Mesenchymal stem cell (in vitro differentiated cells and primary cell): ENCODE data around the gene CTNNAL1.

ENCODE experiments used
- DNase-seq: peaks from one replicate; pipeline ENCODE4 v3.0.0-alpha.2; 2013
- H2AFZ ChIP-seq: one replicate; pipeline ENCODE4 v1.6.1; 2013; ENCODE audit warnings: low read depth, mild to moderate bottlenecking, control low read depth, inconsistent platforms, low read length, moderate library complexity
- H2AK5ac ChIP-seq: 2 replicates; pipeline ENCODE4 v1.6.1; 2013; ENCODE audit warnings: low read length, moderate library complexity, mild to moderate bottlenecking, inconsistent platforms; ENCODE audit not compliant: severe bottlenecking
- H2BK120ac ChIP-seq: one replicate; pipeline ENCODE4 v1.6.1; 2013; ENCODE audit warnings: low read depth, mild to moderate bottlenecking, inconsistent platforms, low read length, moderate library complexity
- H2BK12ac ChIP-seq, 2 experiments: one replicate each; pipeline ENCODE4 v1.6.1; 2013; ENCODE audit warnings: inconsistent platforms in 2 of 2, low read length in 2 of 2, mild to moderate bottlenecking in 2 of 2, moderate library complexity in 2 of 2, control low read depth in 1 of 2
- H2BK15ac ChIP-seq: one replicate; pipeline ENCODE4 v1.6.1; 2013; ENCODE audit warnings: mild to moderate bottlenecking, low read depth, inconsistent platforms; ENCODE audit not compliant: poor library complexity, severe bottlenecking
- H2BK5ac ChIP-seq: 2 replicates; pipeline ENCODE4 v1.6.1; 2013; ENCODE audit warnings: low read depth, mild to moderate bottlenecking, low read length, control low read depth, inconsistent platforms; ENCODE audit not compliant: poor library complexity, severe bottlenecking
- H3K14ac ChIP-seq, 2 experiments: one replicate each; pipeline ENCODE4 v1.6.1; 2013; ENCODE audit warnings: inconsistent platforms in 2 of 2, low read length in 2 of 2, control low read depth in 1 of 2, mild to moderate bottlenecking in 1 of 2, moderate library complexity in 1 of 2
- H3K18ac ChIP-seq, 2 experiments: one replicate each; pipeline ENCODE4 v1.6.1; 2013; ENCODE audit warnings: inconsistent platforms in 2 of 2, low read length in 2 of 2, control low read depth in 1 of 2, low read depth in 1 of 2, mild to moderate bottlenecking in 1 of 2
- H3K23ac ChIP-seq, 2 experiments: one replicate each; pipeline ENCODE4 v1.6.1; 2013; ENCODE audit warnings: inconsistent platforms in 2 of 2, low read length in 2 of 2, mild to moderate bottlenecking in 2 of 2, moderate library complexity in 2 of 2, control low read depth in 1 of 2
- H3K27ac ChIP-seq: 2 replicates; pipeline ENCODE4 v1.5.1; 2013; ENCODE audit warnings: mild to moderate bottlenecking, moderate library complexity, low read length, control low read depth, inconsistent platforms; ENCODE audit not compliant: poor library complexity, severe bottlenecking
- H3K27me3 ChIP-seq, 2 experiments: 2 replicates each; pipeline versions ENCODE4 v1.6.1 to v1.7.0; 2013; ENCODE audit warnings: low read length in 2 of 2, mild to moderate bottlenecking in 2 of 2, moderate library complexity in 2 of 2, control low read depth in 1 of 2, inconsistent platforms in 1 of 2; ENCODE audit not compliant: control insufficient read depth in 1 of 2, insufficient read depth in 1 of 2
- H3K36me3 ChIP-seq, 2 experiments: 2 replicates each; pipeline versions ENCODE4 v1.6.1 to v1.7.0; 2013; ENCODE audit warnings: low read length in 2 of 2, control low read depth in 1 of 2, inconsistent platforms in 1 of 2, low read depth in 1 of 2, mild to moderate bottlenecking in 1 of 2; ENCODE audit not compliant: insufficient read depth in 2 of 2, control insufficient read depth in 1 of 2
- H3K4ac ChIP-seq, 2 experiments: one replicate each; pipeline ENCODE4 v1.6.1; 2013; ENCODE audit warnings: inconsistent platforms in 2 of 2, low read length in 2 of 2, mild to moderate bottlenecking in 2 of 2, moderate library complexity in 2 of 2, control low read depth in 1 of 2, low read depth in 1 of 2
- H3K4me1 ChIP-seq: 2 replicates; pipeline ENCODE4 v1.6.1; 2013; ENCODE audit warnings: low read depth, low read length, control low read depth; ENCODE audit not compliant: control insufficient read depth, insufficient read depth
- H3K4me2 ChIP-seq: 2 replicates; pipeline ENCODE4 v1.6.1; 2013; ENCODE audit warnings: low read length, mild to moderate bottlenecking, inconsistent platforms; ENCODE audit not compliant: poor library complexity, severe bottlenecking
- H3K4me3 ChIP-seq, 2 experiments: 2 replicates each; pipeline versions ENCODE4 v1.5.1 to v1.7.0; 2013; ENCODE audit warnings: low read length in 2 of 2, mild to moderate bottlenecking in 2 of 2, control low read depth in 1 of 2, low read depth in 1 of 2; ENCODE audit not compliant: insufficient read depth in 1 of 2
- H3K79me1 ChIP-seq: replicated peaks from 2 replicates; pipeline ENCODE4 v1.6.1; 2013; ENCODE audit warnings: mild to moderate bottlenecking, control low read depth, low read length, inconsistent platforms; ENCODE audit not compliant: poor library complexity, severe bottlenecking
- H3K9ac ChIP-seq: 2 replicates; pipeline ENCODE4 v1.7.0; 2013; ENCODE audit warnings: mild to moderate bottlenecking, low read length, moderate library complexity
- H3K9me3 ChIP-seq: 2 replicates; pipeline ENCODE4 v1.7.0; 2013; ENCODE audit warnings: mild to moderate bottlenecking, low read length; ENCODE audit not compliant: control insufficient read depth
- H4K8ac ChIP-seq: one replicate; pipeline ENCODE4 v1.6.1; 2013; ENCODE audit warnings: inconsistent platforms, mild to moderate bottlenecking, low read length, moderate library complexity
- H4K91ac ChIP-seq: one replicate; pipeline ENCODE4 v1.6.1; 2013; ENCODE audit warnings: mild to moderate bottlenecking, low read length, inconsistent platforms
- WGBS: methylation state at CpG from one replicate; pipeline ENCODE4 v1.1.7; 2013; ENCODE audit warnings: mixed read lengths; 5-methylcytosine and 5-hydroxymethylcytosine counted together

Gene CTNNAL1

DNA sequence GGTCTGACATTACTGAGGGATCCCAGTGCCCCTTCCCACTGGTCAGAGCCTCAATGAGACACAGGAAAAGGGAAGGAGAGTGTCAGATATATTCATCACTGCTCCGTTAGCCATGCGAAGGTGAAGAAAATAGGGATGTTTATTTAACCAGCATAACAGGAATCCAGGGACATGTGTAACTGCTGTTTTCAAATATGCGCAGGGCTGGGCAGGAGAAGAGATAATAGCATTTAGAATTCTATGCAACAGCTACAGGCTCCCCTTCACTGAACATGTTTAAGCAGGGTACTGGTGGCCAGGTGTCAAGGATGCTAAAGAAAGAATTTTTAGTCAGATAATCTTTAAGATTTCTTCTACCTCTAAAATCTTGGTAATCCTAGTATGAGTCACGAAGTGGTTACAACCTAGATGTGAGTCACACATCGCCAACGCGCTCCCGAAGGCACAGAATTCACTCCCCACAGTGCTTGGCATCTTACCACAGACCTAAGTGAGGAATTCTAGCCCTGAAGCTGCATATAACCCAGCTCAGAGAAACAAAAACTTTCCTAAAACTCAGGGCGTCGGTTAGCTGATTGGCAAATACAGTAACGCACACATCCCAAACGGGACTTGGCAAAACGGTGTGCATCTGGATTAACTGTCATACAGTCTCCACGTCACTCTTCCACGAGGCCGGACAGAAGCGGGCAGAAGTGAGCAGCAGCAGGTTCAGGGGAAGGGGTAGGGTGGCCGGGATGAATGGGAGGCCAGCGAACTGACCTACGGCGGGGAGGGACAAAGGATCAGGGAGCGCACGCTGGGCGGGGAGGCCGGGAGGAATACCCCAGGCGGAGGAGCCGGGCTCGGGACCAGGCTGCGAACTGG is 1.1 kb downstream of the CTNNAL1 start:
- H3K23ac ChIP-seq = peak overlapping the region in 1 of 2 experiments; percentile 20
- peak overlapping the region; percentile 56 to 84 for H3K18ac ChIP-seq
- peak overlapping the region; percentile 20 for H4K8ac ChIP-seq
- H3K4me2 ChIP-seq = peak overlapping the region; percentile 81
- H2BK12ac ChIP-seq = no peak overlapping the region
- H3K4me1 ChIP-seq = peaks cover 7% of the 10 kb centered on the region
- WGBS = under 1% methylated on average over 29 of the region's 29 CpGs
- H3K9ac ChIP-seq = peak overlapping the region; percentile 95
- H3K27me3 ChIP-seq = no peaks in the 10 kb centered on the region
- H2BK15ac ChIP-seq = peak overlapping the region; percentile 90
- H3K14ac ChIP-seq = peak overlapping the region in 1 of 2 experiments; percentile 6
- peak overlapping the region; percentile 15 for H2AK5ac ChIP-seq
- H3K36me3 ChIP-seq = peaks cover 0 to 3% of the 10 kb centered on the region in 2 experiments
- H3K4ac ChIP-seq = peak overlapping the region in 1 of 2 experiments; percentile 73
- peak overlapping the region; percentile 93 for H3K27ac ChIP-seq
- peak overlapping the region; percentile 91 for H2BK5ac ChIP-seq
- peak overlapping the region; percentile 64 for H2BK120ac ChIP-seq
- peak overlapping the region; percentile 94 to 96 for H3K4me3 ChIP-seq
- DNase-seq = peak; percentile 95
- peak overlapping the region; percentile 33 for H2AFZ ChIP-seq
- no peaks in the 10 kb centered on the region for H3K9me3 ChIP-seq
- H3K79me1 ChIP-seq = peaks cover 5% of the 10 kb centered on the region
- H4K91ac ChIP-seq = no peak overlapping the region

DNA sequence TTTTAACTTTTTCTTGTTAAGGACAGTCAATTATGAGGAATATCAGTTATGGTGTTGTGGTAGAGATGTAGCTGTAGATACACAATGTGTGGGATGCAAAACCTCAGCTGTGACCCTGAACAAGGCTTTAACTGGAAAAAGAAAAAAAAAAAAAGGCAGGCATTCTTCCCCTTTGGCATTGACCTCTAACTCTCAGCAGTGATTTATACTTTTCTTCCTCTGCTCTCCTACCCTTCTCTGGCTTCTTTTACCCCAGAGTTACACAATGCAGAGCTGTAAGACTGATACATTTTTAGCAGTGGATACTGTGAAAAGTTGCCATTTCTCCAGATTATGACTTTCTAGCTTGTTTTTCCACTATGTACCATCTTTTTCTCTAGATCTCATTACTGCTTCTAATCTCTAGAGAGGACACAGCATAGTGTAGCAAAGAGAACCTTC is 2.0 kb downstream of the CTNNAL1 start:
- Histone ChIP-seq H2AK5ac (no peak overlapping the region), H3K4ac (no peak overlapping the region), H3K36me3 (no peaks in the 10 kb centered on the region), H3K79me1 (peaks cover 2% of the 10 kb centered on the region), H4K8ac (no peak overlapping the region), H3K4me2 (peak overlapping the region; percentile 52), H3K9me3 (no peaks in the 10 kb centered on the region), H3K27ac (peak overlapping the region; percentile 93), H3K27me3 (no peaks in the 10 kb centered on the region), H3K9ac (peak overlapping the region; percentile 95), H2BK120ac (no peak overlapping the region), H3K18ac (no peak overlapping the region), H2BK5ac (peak overlapping the region; percentile 61), H3K4me1 (peaks cover 7% of the 10 kb centered on the region), H3K14ac (no peak overlapping the region), H3K4me3 (peak overlapping the region in 1 of 2 experiments; percentile 94), H3K23ac (no peak overlapping the region), H4K91ac (no peak overlapping the region), H2BK12ac (no peak overlapping the region), H2AFZ (no peak overlapping the region), H2BK15ac (no peak overlapping the region)
- DNase-seq = peak; percentile 55

DNA sequence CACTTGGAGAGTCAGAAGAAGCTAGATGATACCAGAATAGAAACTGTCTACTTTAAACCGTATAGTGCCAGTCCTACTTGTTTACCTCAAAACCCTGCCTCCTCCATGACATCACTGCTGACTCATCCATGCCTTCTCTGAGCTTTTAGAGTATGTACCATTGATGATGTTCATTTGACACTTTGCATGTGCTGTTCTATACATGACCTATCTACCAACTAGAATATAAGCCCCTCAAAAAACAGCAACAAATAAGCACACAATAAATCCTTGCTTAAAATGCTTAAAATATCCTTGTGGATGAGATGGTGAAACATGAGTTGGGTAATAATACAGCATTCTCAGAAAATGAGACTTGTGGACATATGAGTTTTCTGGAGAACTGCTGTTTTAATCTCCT is 2.6 kb downstream of the CTNNAL1 start:
- Histone ChIP-seq H2AFZ (no peak overlapping the region), H3K79me1 (peaks cover 2% of the 10 kb centered on the region), H3K4me2 (peak overlapping the region; percentile 2), H3K9me3 (no peaks in the 10 kb centered on the region), H2BK120ac (no peak overlapping the region), H2BK12ac (no peak overlapping the region), H3K27ac (peak overlapping the region; percentile 93), H3K4me3 (peak overlapping the region in 1 of 2 experiments; percentile 94), H3K14ac (no peak overlapping the region), H3K4me1 (peaks cover 7% of the 10 kb centered on the region), H4K8ac (no peak overlapping the region), H2BK5ac (no peak overlapping the region), H3K18ac (no peak overlapping the region), H2BK15ac (no peak overlapping the region), H3K9ac (peak overlapping the region; percentile 95), H3K27me3 (no peaks in the 10 kb centered on the region), H4K91ac (no peak overlapping the region), H3K23ac (no peak overlapping the region), H3K36me3 (no peaks in the 10 kb centered on the region), H2AK5ac (no peak overlapping the region), H3K4ac (no peak overlapping the region)
- DNase-seq = peak; percentile 91
- WGBS = 0% methylated on average over 1 of the region's 1 CpG

DNA sequence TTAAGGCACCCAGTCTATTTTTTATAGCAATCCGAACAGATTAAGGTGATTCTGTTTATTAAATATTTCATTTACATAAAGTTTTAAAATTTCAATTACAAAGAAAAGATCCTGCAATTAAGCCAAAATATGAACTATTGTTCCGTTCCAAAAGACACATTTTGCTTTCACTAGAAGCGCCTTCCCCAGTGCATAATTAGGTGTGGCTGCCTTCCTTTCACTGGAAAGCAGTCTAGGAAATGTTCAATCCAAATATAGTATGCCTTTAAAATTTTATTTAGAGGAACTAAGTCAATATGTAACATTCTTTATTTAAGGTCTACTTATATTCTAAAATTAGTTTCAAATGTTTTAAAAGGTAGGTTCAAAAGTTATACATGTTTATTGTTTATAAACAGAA is 7.6 kb downstream of the CTNNAL1 start:
- no peak overlapping the region for H3K9ac ChIP-seq

More for the DNA sequence above, 7.6 kb downstream of the CTNNAL1 start:
- Histone ChIP-seq H3K4me3 (no peak overlapping the region), H3K14ac (no peak overlapping the region), H3K4ac (no peak overlapping the region), H3K23ac (no peak overlapping the region), H3K27me3 (no peaks in the 10 kb centered on the region), H4K8ac (no peak overlapping the region), H2AFZ (no peak overlapping the region), H3K27ac (no peak overlapping the region), H3K4me2 (no peak overlapping the region), H2AK5ac (no peak overlapping the region), H2BK120ac (no peak overlapping the region), H2BK15ac (no peak overlapping the region), H2BK5ac (no peak overlapping the region), H3K18ac (no peak overlapping the region), H2BK12ac (no peak overlapping the region), H3K79me1 (peaks cover 1% of the 10 kb centered on the region), H3K9me3 (peaks cover 16% of the 10 kb centered on the region), H4K91ac (no peak overlapping the region), H3K36me3 (peaks cover 3 to 12% of the 10 kb centered on the region in 2 experiments), H3K4me1 (peaks cover 2% of the 10 kb centered on the region)
- no peak for DNase-seq
- 100% methylated on average over 2 of the region's 3 CpGs for WGBS
